Smooth muscle cell (in vitro differentiated cells): ENCODE measurements around the gene SGK1. TPM values are rescaled to one million over a fixed set of nuclear protein-coding genes. Genes with fewer than 3 reads are reported as not detected.
"Not testable (repeated sequence)": the region's sequence is repeated elsewhere in the genome, so short reads cannot be mapped to it uniquely, and the experiment has no call there.

Experiments
- DNase-seq: peaks from one replicate; lab custom pipeline; 2025; ENCODE audit not compliant: unreplicated experiment; lab: John Stamatoyannopoulos, UW
- H2AFZ ChIP-seq: fragments of 200-600 bp; sonication (generic); 2 replicates; pipeline ENCODE4 v1.6.0; 2016; ENCODE audit warnings: antibody characterized with exemption, low read depth, mild to moderate bottlenecking
- H3F3A ChIP-seq: fragments of 200-600 bp; sonication (generic); 2 replicates; pipeline ENCODE4 v1.6.0; 2017; ENCODE audit warnings: antibody characterized with exemption, low read depth
- H3K27ac ChIP-seq: fragments of 200-600 bp; sonication (generic); 2 replicates; pipeline ENCODE4 v1.5.1; 2016; ENCODE audit warnings: low read depth, mild to moderate bottlenecking
- H3K27me3 ChIP-seq: fragments of 200-600 bp; sonication (generic); 2 replicates; pipeline ENCODE4 v1.6.1; 2016; ENCODE audit warnings: low read depth, mild to moderate bottlenecking
- H3K36me3 ChIP-seq: fragments of 200-600 bp; sonication (generic); 2 replicates; pipeline ENCODE4 v1.5.1; 2016; ENCODE audit warnings: low read depth
- H3K4me1 ChIP-seq: fragments of 200-600 bp; sonication (generic); 2 replicates; pipeline ENCODE4 v1.5.1; 2016; ENCODE audit warnings: low read depth
- H3K4me2 ChIP-seq: fragments of 200-600 bp; sonication (generic); 2 replicates; pipeline ENCODE4 v1.6.0; 2016; ENCODE audit warnings: mild to moderate bottlenecking
- H3K4me3 ChIP-seq: fragments of 200-600 bp; sonication (generic); 2 replicates; pipeline ENCODE4 v1.5.1; 2016; ENCODE audit warnings: mild to moderate bottlenecking
- H3K79me2 ChIP-seq: fragments of 200-600 bp; sonication (generic); 2 replicates; pipeline ENCODE4 v1.6.0; 2016; ENCODE audit warnings: low read depth, mild to moderate bottlenecking
- H3K9ac ChIP-seq: fragments of 200-600 bp; sonication (generic); 2 replicates; pipeline ENCODE4 v1.6.0; 2016; ENCODE audit warnings: low read depth
- H3K9me3 ChIP-seq: fragments of 200-600 bp; sonication (generic); replicated peaks from 2 replicates; pipeline ENCODE4 v1.5.1; 2016; ENCODE audit warnings: low read depth
- H4K20me1 ChIP-seq: fragments of 200-600 bp; sonication (generic); 2 replicates; pipeline ENCODE4 v1.6.0; 2016; ENCODE audit warnings: low read depth
- CTCF ChIP-seq: fragments of 200-600 bp; sonication (generic); IDR thresholded peaks from 2 replicates; pipeline ENCODE4 v1.5.1; 2017; ENCODE audit warnings: borderline replicate concordance, mild to moderate bottlenecking, antibody characterized with exemption; ENCODE audit not compliant: insufficient read depth, poor library complexity, severe bottlenecking
- WGBS: methylation state at CpG from one replicate; pipeline ENCODE4 v1.1.7; 2016; ENCODE audit warnings: low lambda C conversion rate; 5-methylcytosine and 5-hydroxymethylcytosine counted together
- polyA plus RNA-seq: library from polyadenylated mRNA; unstranded; fragments of >200 nt; fragmentation: Nextera tagmentation; extraction: Ambion mirVana; gene quantifications from 2 replicates; pipeline ENCODE4 v1.2.1, GENCODE V29; 2016
- total RNA-seq: library from RNA; depleted of rRNA; stranded (reverse); fragments of >200 nt; gene quantifications from 2 replicates; pipeline ENCODE4 v1.2.3, GENCODE V29; 2014

The SGK1 gene
- total and polyA plus RNA-seq, 2 experiments from 2014 or later: 18.9 to 109 TPM

GRCh38 chr6:134258849-134259306 is 59.0 kb downstream of the SGK1 start:
- no peaks in the 10 kb centered on the region for H3K27me3 ChIP-seq
- H2AFZ ChIP-seq: no peak overlapping the region
- H3K9ac ChIP-seq: no peak overlapping the region
- H4K20me1 ChIP-seq: no peaks in the 10 kb centered on the region
- H3K79me2 ChIP-seq: no peaks in the 10 kb centered on the region
- no peak for TF ChIP-seq CTCF
- no peaks in the 10 kb centered on the region for H3F3A ChIP-seq
- no peak for DNase-seq
- H3K27ac ChIP-seq: no peak overlapping the region
- WGBS: 95% methylated on average over 3 of the region's 3 CpGs
- no peak overlapping the region for H3K4me2 ChIP-seq
- no peak overlapping the region for H3K4me3 ChIP-seq
- no peaks in the 10 kb centered on the region for H3K9me3 ChIP-seq
- no peaks in the 10 kb centered on the region for H3K36me3 ChIP-seq
- no peaks in the 10 kb centered on the region for H3K4me1 ChIP-seq

GRCh38 chr6:134257516-134257915 is 60.4 kb downstream of the SGK1 start:
- no peak overlapping the region for H3K27ac ChIP-seq
- H3K9me3 ChIP-seq: no peaks in the 10 kb centered on the region
- 79% methylated on average over 3 of the region's 3 CpGs for WGBS
- H3K79me2 ChIP-seq: no peaks in the 10 kb centered on the region
- TF ChIP-seq CTCF: no peak
- H3K36me3 ChIP-seq: no peaks in the 10 kb centered on the region
- no peaks in the 10 kb centered on the region for H3F3A ChIP-seq
- no peaks in the 10 kb centered on the region for H4K20me1 ChIP-seq
- no peaks in the 10 kb centered on the region for H3K27me3 ChIP-seq
- H2AFZ ChIP-seq: no peak overlapping the region
- no peak overlapping the region for H3K9ac ChIP-seq
- H3K4me2 ChIP-seq: no peak overlapping the region
- H3K4me1 ChIP-seq: no peaks in the 10 kb centered on the region
- no peak overlapping the region for H3K4me3 ChIP-seq
- DNase-seq: no peak

- Histone ChIP-seq H3F3A (no peaks in the 10 kb centered on the region), H3K27ac (no peak overlapping the region), H3K27me3 (no peaks in the 10 kb centered on the region), H3K4me2 (no peak overlapping the region), H3K79me2 (no peaks in the 10 kb centered on the region), H3K4me1 (no peaks in the 10 kb centered on the region), H4K20me1 (no peaks in the 10 kb centered on the region), H3K9ac (no peak overlapping the region), H3K36me3 (no peaks in the 10 kb centered on the region), H3K4me3 (no peak overlapping the region), H2AFZ (no peak overlapping the region), H3K9me3 (no peaks in the 10 kb centered on the region)
- 95% methylated on average over 8 of the region's 8 CpGs for WGBS
- no peak for TF ChIP-seq CTCF
- DNase-seq: no peak
Observed at GRCh38 chr6:134256862-134257261, 61.0 kb downstream of the SGK1 start.

- H4K20me1 ChIP-seq, H3K4me1 ChIP-seq, H3K27ac ChIP-seq, H3F3A ChIP-seq, H3K79me2 ChIP-seq, H3K27me3 ChIP-seq, H3K4me3 ChIP-seq, H3K4me2 ChIP-seq, DNase-seq, H3K36me3 ChIP-seq, H3K9me3 ChIP-seq, H3K9ac ChIP-seq, H2AFZ ChIP-seq: not testable (repeated sequence)
- 88% methylated on average over 2 of the region's 2 CpGs for WGBS
Observed at GRCh38 chr6:134255280-134255679, 62.6 kb downstream of the SGK1 start.
